Transverse colon (tissue), 4 donors: ENCODE data around the gene SEC31B. TPM values are rescaled to one million over a fixed set of nuclear protein-coding genes. Genes with fewer than 3 reads are reported as not detected.

Source experiments
- DNase-seq: peaks from one replicate; pipeline ENCODE4 v3.0.0-alpha.2; 2019
- H3K27ac ChIP-seq, 4 donors: fragments of 200-600 bp; sonication (generic); 2 replicates each; pipeline ENCODE4 v1.5.1; 2016 to 2018; ENCODE audit warnings: inconsistent platforms in 4 of 4
- H3K27me3 ChIP-seq: fragments of 200-600 bp; sonication (generic); 2 replicates; pipeline ENCODE4 v1.5.1; 2017; ENCODE audit warnings: inconsistent platforms
- H3K36me3 ChIP-seq, 4 donors: fragments of 200-600 bp; sonication (generic); 2 replicates each; pipeline ENCODE4 v1.5.1; 2017 to 2019; ENCODE audit warnings: inconsistent platforms in 4 of 4
- H3K4me1 ChIP-seq, 4 donors: fragments of 200-600 bp; sonication (generic); 2 replicates each; pipeline ENCODE4 v1.5.1; 2017 to 2020; ENCODE audit warnings: inconsistent platforms in 4 of 4
- H3K4me3 ChIP-seq, 4 donors: fragments of 200-600 bp; sonication (generic); 1 replicate in 1 of 4; 2 replicates in 3 of 4; pipeline versions ENCODE4 v1.5.1 to v1.6.1; 2017 to 2019; ENCODE audit warnings: inconsistent platforms in 4 of 4
- H3K9me3 ChIP-seq, 2 donors: fragments of 200-600 bp; sonication (generic); 2 replicates each; pipeline ENCODE4 v1.5.1; 2017 to 2019; ENCODE audit warnings: inconsistent platforms in 2 of 2
- EP300 ChIP-seq: sonication (generic); formaldehyde crosslinking; IDR thresholded peaks from one replicate; pipeline ENCODE4 v1.6.1; 2017; ENCODE audit warnings: antibody characterized with exemption, low read depth
- POLR2A ChIP-seq: fragments of 450-650 bp; IDR thresholded peaks from one replicate; pipeline ENCODE4 v1.6.1; 2016; ENCODE audit warnings: antibody characterized with exemption, mild to moderate bottlenecking, moderate library complexity
- POLR2AphosphoS5 ChIP-seq, 3 donors: sonication (generic); formaldehyde crosslinking; IDR thresholded peaks; one replicate each; pipeline ENCODE4 v1.6.1; 2016; ENCODE audit warnings: antibody characterized with exemption in 3 of 3
- WGBS, 2 donors: methylation state at CpG; one replicate each; pipeline ENCODE4 v1.1.5; 2018; ENCODE audit warnings: low coverage in 1 of 2; 5-methylcytosine and 5-hydroxymethylcytosine counted together
- in situ Hi-C, 4 donors: fragments of 200-750 bp; cut with MboI; loops; one replicate each; pipeline versions ENCODE4 v1.15.0 to v1.15.1; 2017; ENCODE audit warnings: low sequenced_read_pairs in 3 of 4, low pct_ligation_motif_present in 1 of 4, low pct_unique_long_range_greater_than_20kb in 1 of 4
- intact Hi-C: fragments of 100-400 bp; cut with DNase I; formaldehyde crosslinking; loops from one replicate; pipeline ENCODE4 v1.15.1; 2023; ENCODE audit warnings: low total_unique reads
- total RNA-seq, 4 donors: library from RNA; depleted of rRNA; stranded (reverse); fragments of >200 nt; gene quantifications; one replicate each; pipeline ENCODE4 v1.1.0, GENCODE V29; 2016
- TF ChIP-seq, protein P1 (sequence below), 5 experiments: fragments of 200-600 bp in 3 of 5; fragments of 450-650 bp in 2 of 5; sonication (generic) in 3 of 5; IDR thresholded peaks; 1 replicate in 2 of 5; 2 replicates in 3 of 5; pipeline ENCODE4 v1.5.1; 2016 to 2017; ENCODE audit warnings: antibody characterized with exemption in 5 of 5, inconsistent platforms in 3 of 5, mild to moderate bottlenecking in 2 of 5, moderate library complexity in 1 of 5

The SEC31B gene
- total RNA-seq, 4 donors from 2014 or later = 14.1 to 32.8 (median 24.1) TPM

- H3K9me3 ChIP-seq = no peaks in the 10 kb centered on the region
- peaks cover 0 to 7% (median 2%) of the 10 kb centered on the region in 4 donors for H3K36me3 ChIP-seq
- WGBS, 2 donors = 78 to 79% methylated on average over 3 to 5 of the region's 5 CpGs
- TF ChIP-seq POLR2A (no peak), EP300 (no peak), POLR2AphosphoS5 (IDR thresholded peaks at IDR 0.05) (no peak)
- TF ChIP-seq, protein P1, sequence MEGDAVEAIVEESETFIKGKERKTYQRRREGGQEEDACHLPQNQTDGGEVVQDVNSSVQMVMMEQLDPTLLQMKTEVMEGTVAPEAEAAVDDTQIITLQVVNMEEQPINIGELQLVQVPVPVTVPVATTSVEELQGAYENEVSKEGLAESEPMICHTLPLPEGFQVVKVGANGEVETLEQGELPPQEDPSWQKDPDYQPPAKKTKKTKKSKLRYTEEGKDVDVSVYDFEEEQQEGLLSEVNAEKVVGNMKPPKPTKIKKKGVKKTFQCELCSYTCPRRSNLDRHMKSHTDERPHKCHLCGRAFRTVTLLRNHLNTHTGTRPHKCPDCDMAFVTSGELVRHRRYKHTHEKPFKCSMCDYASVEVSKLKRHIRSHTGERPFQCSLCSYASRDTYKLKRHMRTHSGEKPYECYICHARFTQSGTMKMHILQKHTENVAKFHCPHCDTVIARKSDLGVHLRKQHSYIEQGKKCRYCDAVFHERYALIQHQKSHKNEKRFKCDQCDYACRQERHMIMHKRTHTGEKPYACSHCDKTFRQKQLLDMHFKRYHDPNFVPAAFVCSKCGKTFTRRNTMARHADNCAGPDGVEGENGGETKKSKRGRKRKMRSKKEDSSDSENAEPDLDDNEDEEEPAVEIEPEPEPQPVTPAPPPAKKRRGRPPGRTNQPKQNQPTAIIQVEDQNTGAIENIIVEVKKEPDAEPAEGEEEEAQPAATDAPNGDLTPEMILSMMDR (IDR thresholded peaks at IDR 0.05) = no peak
- no peak overlapping the region for H3K4me3 ChIP-seq
- intact Hi-C loops = no loop called here
- no peak for DNase-seq
- H3K27ac ChIP-seq = no peak overlapping the region
- peaks cover 37% of the 10 kb centered on the region for H3K27me3 ChIP-seq
- peaks cover 9 to 20% (median 17%) of the 10 kb centered on the region in 4 donors for H3K4me1 ChIP-seq
- in situ Hi-C loops = no loop called here
These were observed 35.6 kb downstream of the SEC31B start for GRCh38 chr10:100483876-100484666.

DNA sequence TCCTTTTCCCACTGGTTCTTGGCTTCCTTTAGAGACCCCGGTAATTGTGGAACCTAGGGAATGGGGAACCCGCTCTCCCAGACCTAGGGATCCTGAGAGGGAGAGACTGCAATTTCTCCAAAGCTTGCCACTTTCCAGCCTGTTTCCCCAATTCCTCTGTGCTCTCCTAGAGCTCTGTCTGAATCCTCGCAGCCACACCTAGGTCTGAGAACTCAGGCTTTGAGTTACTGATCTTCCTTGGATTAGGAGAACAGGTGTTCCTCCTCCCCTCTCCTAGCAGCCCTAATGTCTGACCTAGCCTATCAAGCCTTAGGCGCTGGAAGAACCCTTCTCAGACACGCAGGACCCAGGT, 36.9 kb downstream of the SEC31B start:
- H3K9me3 ChIP-seq = no peaks in the 10 kb centered on the region
- no peak overlapping the region for H3K27ac ChIP-seq
- H3K4me1 ChIP-seq = peaks cover 9 to 27% (median 17%) of the 10 kb centered on the region in 4 donors
- TF ChIP-seq POLR2A = no peak
- no peak for TF ChIP-seq EP300
- TF ChIP-seq, protein P1 (IDR thresholded peaks at IDR 0.05) = no peak
- no peak for TF ChIP-seq POLR2AphosphoS5 (IDR thresholded peaks at IDR 0.05)
- peak overlapping the region in 3 of 4 donors; percentile 27 to 59 (median 40) for H3K4me3 ChIP-seq
- H3K36me3 ChIP-seq = peaks cover 0 to 5% (median 1%) of the 10 kb centered on the region in 4 donors
- in situ Hi-C loops = no loop called here
- intact Hi-C loops = no loop called here
- DNase-seq = no peak
- peaks cover 50% of the 10 kb centered on the region for H3K27me3 ChIP-seq
- WGBS, 2 donors = 10 to 26% methylated on average over 3 to 5 of the region's 5 CpGs

GRCh38 chr10:100482181-100482833, 37.4 kb downstream of the SEC31B start:
- Histone ChIP-seq H3K27ac (no peak overlapping the region), H3K4me3 (peak overlapping the region; percentile 27 to 59 (median 44)), H3K36me3 (no peaks in the 10 kb centered on the region), H3K9me3 (no peaks in the 10 kb centered on the region), H3K4me1 (peaks cover 9 to 27% (median 17%) of the 10 kb centered on the region in 4 donors), H3K27me3 (peaks cover 55% of the 10 kb centered on the region)
- TF ChIP-seq, protein P1 (IDR thresholded peaks at IDR 0.05) = peak; percentile 58 to 84 (median 64)
- TF ChIP-seq EP300 = no peak
- TF ChIP-seq POLR2A = no peak
- TF ChIP-seq POLR2AphosphoS5 (IDR thresholded peaks at IDR 0.05) = no peak
- intact Hi-C loops = no loop called here
- in situ Hi-C loops = no loop called here
- WGBS, 2 donors = 1% methylated on average over 58 of the region's 59 CpGs; no CpG with 5 or more reads in 1 of the 2 donors
- peak; percentile 70 for DNase-seq

- peaks cover 55% of the 10 kb centered on the region for H3K27me3 ChIP-seq
- peak; percentile 92 for DNase-seq
- intact Hi-C loops = no loop called here
- no peaks in the 10 kb centered on the region for H3K36me3 ChIP-seq
- peaks cover 9 to 27% (median 17%) of the 10 kb centered on the region in 4 donors for H3K4me1 ChIP-seq
- in situ Hi-C loops = no loop called here
- peak overlapping the region; percentile 12 to 59 (median 34) for H3K4me3 ChIP-seq
- WGBS, 2 donors = 1 to 17% methylated on average over 1 to 19 of the region's 19 CpGs
- H3K27ac ChIP-seq = no peak overlapping the region
- no peaks in the 10 kb centered on the region for H3K9me3 ChIP-seq
- TF ChIP-seq POLR2A (no peak), POLR2AphosphoS5 (IDR thresholded peaks at IDR 0.05) (no peak), EP300 (no peak)
- TF ChIP-seq, protein P1 (IDR thresholded peaks at IDR 0.05) = peak in 2 of 5 experiments; percentile 16 to 22
These were observed 38.1 kb downstream of the SEC31B start for GRCh38 chr10:100481462-100482081.
